Hepatocyte (in vitro differentiated cells): Measurements from ENCODE around the gene CD28. TPM values are rescaled to one million over a fixed set of nuclear protein-coding genes. Genes with fewer than 3 reads are reported as not detected.

Experiments used
- DNase-seq: peaks from one replicate; pipeline ENCODE4 v3.0.0-alpha.2; 2016; ENCODE audit warnings: low spot score
- H2AFZ ChIP-seq: fragments of 200-600 bp; sonication (generic); 2 replicates; pipeline ENCODE4 v1.6.0; 2016; ENCODE audit warnings: antibody characterized with exemption, mild to moderate bottlenecking
- H3K27ac ChIP-seq: fragments of 200-600 bp; sonication (generic); 2 replicates; pipeline ENCODE4 v1.5.1; 2016; ENCODE audit warnings: mild to moderate bottlenecking
- H3K27me3 ChIP-seq: fragments of 200-600 bp; sonication (generic); 2 replicates; pipeline ENCODE4 v1.6.1; 2016
- H3K36me3 ChIP-seq: fragments of 200-600 bp; sonication (generic); replicated peaks from 2 replicates; pipeline ENCODE4 v1.5.1; 2016; ENCODE audit warnings: low read depth; ENCODE audit not compliant: insufficient read depth
- H3K4me1 ChIP-seq: fragments of 200-600 bp; sonication (generic); 2 replicates; pipeline ENCODE4 v1.5.1; 2016; ENCODE audit warnings: mild to moderate bottlenecking, moderate library complexity; ENCODE audit not compliant: insufficient read depth
- H3K4me2 ChIP-seq: fragments of 200-600 bp; sonication (generic); 2 replicates; pipeline ENCODE4 v1.6.0; 2016
- H3K4me3 ChIP-seq: fragments of 200-600 bp; sonication (generic); 2 replicates; pipeline ENCODE4 v1.5.1; 2016; ENCODE audit warnings: mild to moderate bottlenecking
- H3K79me2 ChIP-seq: fragments of 200-600 bp; sonication (generic); 2 replicates; pipeline ENCODE4 v1.6.0; 2017; ENCODE audit warnings: mild to moderate bottlenecking
- H3K9me2 ChIP-seq: fragments of 200-600 bp; sonication (generic); replicated peaks from 2 replicates; pipeline ENCODE4 v1.6.0; 2017; ENCODE audit warnings: mild to moderate bottlenecking; ENCODE audit not compliant: insufficient read depth
- H3K9me3 ChIP-seq: fragments of 200-600 bp; sonication (generic); 2 replicates; pipeline ENCODE4 v1.5.1; 2016; ENCODE audit warnings: low read depth, mild to moderate bottlenecking
- H4K20me1 ChIP-seq: fragments of 200-600 bp; sonication (generic); 2 replicates; pipeline ENCODE4 v1.6.0; 2016; ENCODE audit warnings: mild to moderate bottlenecking; ENCODE audit not compliant: insufficient read depth, poor library complexity, severe bottlenecking
- CTCF ChIP-seq: fragments of 200-600 bp; sonication (generic); IDR thresholded peaks from 2 replicates; pipeline ENCODE4 v1.5.1; 2016; ENCODE audit warnings: antibody characterized with exemption, mild to moderate bottlenecking; ENCODE audit not compliant: poor library complexity
- EZH2 ChIP-seq: fragments of 200-600 bp; sonication (generic); IDR thresholded peaks from 2 replicates; pipeline ENCODE4 v1.6.1; 2016; ENCODE audit warnings: antibody characterized with exemption, mild to moderate bottlenecking, borderline replicate concordance
- EZH2phosphoT487 ChIP-seq: fragments of 200-600 bp; sonication (generic); IDR thresholded peaks from one replicate; pipeline ENCODE4 v1.6.1; 2018; ENCODE audit warnings: antibody characterized with exemption, mild to moderate bottlenecking, low read depth, moderate library complexity; ENCODE audit not compliant: unreplicated experiment, severe bottlenecking
- WGBS: methylation state at CpG from one replicate; pipeline ENCODE4 v1.1.6; 2016; ENCODE audit warnings: low lambda C conversion rate; ENCODE audit errors: missing lambda C conversion rate; 5-methylcytosine and 5-hydroxymethylcytosine counted together
- polyA plus RNA-seq: library from polyadenylated mRNA; unstranded; fragments of >200 nt; fragmentation: Nextera tagmentation; extraction: Ambion mirVana; gene quantifications from 2 replicates; pipeline ENCODE4 v1.2.1, GENCODE V29; 2016
- total RNA-seq: library from RNA; depleted of rRNA; stranded (reverse); fragments of >200 nt; gene quantifications from 2 replicates; pipeline ENCODE4 v1.2.3, GENCODE V29; 2014

Gene CD28
- total and polyA plus RNA-seq, 2 experiments from 2014 or later, result not detected

GRCh38 chr2:203780231-203780630, 73.8 kb downstream of the CD28 start:
- Histone ChIP-seq H3K27me3 (no peaks in the 10 kb centered on the region), H3K27ac (no peak overlapping the region), H3K9me2 (no peaks in the 10 kb centered on the region), H3K79me2 (no peaks in the 10 kb centered on the region), H3K36me3 (no peaks in the 10 kb centered on the region), H3K4me2 (no peak overlapping the region), H3K4me3 (no peak overlapping the region), H3K9me3 (no peaks in the 10 kb centered on the region), H4K20me1 (no peaks in the 10 kb centered on the region), H3K4me1 (peaks cover 19% of the 10 kb centered on the region), H2AFZ (no peak overlapping the region)
- no peak for DNase-seq
- TF ChIP-seq EZH2 (no peak), CTCF (no peak), EZH2phosphoT487 (no peak)

GRCh38 chr2:203781151-203781550, 74.7 kb downstream of the CD28 start:
- H3K9me2 ChIP-seq, result no peaks in the 10 kb centered on the region
- no peak for DNase-seq
- WGBS, result 100% methylated on average over 2 of the region's 2 CpGs
- no peaks in the 10 kb centered on the region for H3K79me2 ChIP-seq
- H2AFZ ChIP-seq, result no peak overlapping the region
- no peaks in the 10 kb centered on the region for H3K36me3 ChIP-seq
- H3K9me3 ChIP-seq, result no peaks in the 10 kb centered on the region
- no peak overlapping the region for H3K4me3 ChIP-seq
- no peak overlapping the region for H3K27ac ChIP-seq
- no peaks in the 10 kb centered on the region for H4K20me1 ChIP-seq
- TF ChIP-seq EZH2phosphoT487 (no peak), EZH2 (no peak), CTCF (no peak)
- H3K27me3 ChIP-seq, result no peaks in the 10 kb centered on the region
- H3K4me2 ChIP-seq, result no peak overlapping the region
- peaks cover 19% of the 10 kb centered on the region for H3K4me1 ChIP-seq

GRCh38 chr2:203782262-203782976, 76.0 kb downstream of the CD28 start:
- peak; percentile 68 for DNase-seq
- Histone ChIP-seq H3K4me2 (no peak overlapping the region), H3K27ac (peak overlapping the region; percentile 47), H3K9me3 (no peaks in the 10 kb centered on the region), H3K36me3 (no peaks in the 10 kb centered on the region), H3K27me3 (no peaks in the 10 kb centered on the region), H3K4me3 (no peak overlapping the region), H3K79me2 (no peaks in the 10 kb centered on the region), H4K20me1 (no peaks in the 10 kb centered on the region), H3K4me1 (peaks cover 19% of the 10 kb centered on the region), H2AFZ (no peak overlapping the region), H3K9me2 (no peaks in the 10 kb centered on the region)
- TF ChIP-seq EZH2 (no peak), EZH2phosphoT487 (no peak), CTCF (peak; percentile 45)
- 65% methylated on average over 5 of the region's 5 CpGs for WGBS
